Keratinocyte (primary cell): ENCODE data around the gene HDGFL2. TPM values are rescaled to one million over a fixed set of nuclear protein-coding genes. Genes with fewer than 3 reads are reported as not detected.

Source experiments
- DNase-seq: peaks from one replicate; pipeline ENCODE4 v3.0.0-alpha.2; 2011; ENCODE audit warnings: low read depth, missing footprints, low spot score
- FAIRE-seq: peaks from 2 replicates; lab custom pipeline; 2011; peaks lifted over from hg19 to GRCh38; lab: Jason Lieb, UNC
- H2AFZ ChIP-seq: 2 replicates; pipeline ENCODE4 v1.6.0; 2012; ENCODE audit warnings: low read length, control low read depth, inconsistent platforms; ENCODE audit not compliant: control insufficient read depth
- H3K27ac ChIP-seq: 2 replicates; pipeline ENCODE4 v1.5.1; 2011; ENCODE audit warnings: low read length; ENCODE audit not compliant: control insufficient read depth, insufficient read depth
- H3K27me3 ChIP-seq: 3 replicates; pipeline ENCODE4 v1.6.0; 2011; ENCODE audit warnings: low read length; ENCODE audit not compliant: control insufficient read depth, insufficient read depth; ENCODE audit errors: extremely low read depth
- H3K36me3 ChIP-seq, 2 experiments: 2 replicates in 1 of 2; 3 replicates in 1 of 2; pipeline ENCODE4 v1.5.1; 2011; ENCODE audit warnings: low read length in 2 of 2, mild to moderate bottlenecking in 1 of 2; ENCODE audit not compliant: control insufficient read depth in 2 of 2, insufficient read depth in 2 of 2; ENCODE audit errors: extremely low read depth in 1 of 2
- H3K4me1 ChIP-seq: 3 replicates; pipeline ENCODE4 v1.5.1; 2011; ENCODE audit warnings: low read length; ENCODE audit not compliant: control insufficient read depth, insufficient read depth; ENCODE audit errors: extremely low read depth
- H3K4me2 ChIP-seq: 3 replicates; pipeline ENCODE4 v1.6.0; 2011; ENCODE audit warnings: low read depth, low read length; ENCODE audit not compliant: control insufficient read depth, insufficient read depth; ENCODE audit errors: extremely low read depth
- H3K4me3 ChIP-seq, 3 experiments: fragments of 200-600 bp in 1 of 3; sonication (generic) in 1 of 3; 2 replicates in 2 of 3; 3 replicates in 1 of 3; pipeline ENCODE4 v1.5.1; 2011 to 2016; ENCODE audit warnings: low read length in 3 of 3, mild to moderate bottlenecking in 3 of 3, control low read depth in 2 of 3, inconsistent platforms in 1 of 3, low read depth in 1 of 3, mixed read lengths in 1 of 3, mixed run types in 1 of 3, moderate library complexity in 1 of 3; ENCODE audit not compliant: control insufficient read depth in 2 of 3, insufficient read depth in 2 of 3; ENCODE audit errors: extremely low read depth in 1 of 3
- H3K79me2 ChIP-seq: 2 replicates; pipeline ENCODE4 v1.6.0; 2012; ENCODE audit warnings: low read length; ENCODE audit not compliant: control insufficient read depth, insufficient read depth
- H3K9ac ChIP-seq: 3 replicates; pipeline ENCODE4 v1.6.0; 2011; ENCODE audit warnings: low read length; ENCODE audit not compliant: control insufficient read depth, insufficient read depth; ENCODE audit errors: extremely low read depth
- H3K9me1 ChIP-seq: 3 replicates; pipeline ENCODE4 v1.6.0; 2011; ENCODE audit warnings: low read length; ENCODE audit not compliant: control insufficient read depth, insufficient read depth; ENCODE audit errors: extremely low read depth
- H3K9me3 ChIP-seq: 2 replicates; pipeline ENCODE4 v1.5.1; 2012; ENCODE audit warnings: low read depth, low read length; ENCODE audit not compliant: control insufficient read depth
- H4K20me1 ChIP-seq: 3 replicates; pipeline ENCODE4 v1.6.0; 2011; ENCODE audit warnings: low read length; ENCODE audit not compliant: control insufficient read depth, insufficient read depth; ENCODE audit errors: extremely low read depth
- EZH2 ChIP-seq: IDR thresholded peaks from one replicate; pipeline ENCODE4 v1.6.1; 2012; ENCODE audit warnings: inconsistent platforms, mild to moderate bottlenecking, low read length, moderate library complexity
- dilution Hi-C: fragments of 300-500 bp; cut with MboI; formaldehyde crosslinking; loops from one replicate; pipeline ENCODE4 v1.7.0; 2020; ENCODE audit warnings: low sequenced_read_pairs; ENCODE audit not compliant: extremely low pct_ligation_motif_present
- polyA plus RNA-seq, 5 experiments: library from polyadenylated mRNA; depleted of rRNA in 3 of 5; stranded (reverse) in 3 of 5; stranded (forward) in 1 of 5; unstranded in 1 of 5; fragments of >200 nt; gene quantifications; 1 replicate in 1 of 5; 2 replicates in 3 of 5; 3 replicates in 1 of 5; pipeline versions ENCODE4 v1.2.1 to v1.2.3, GENCODE V29; 2011 to 2012; ENCODE audit warnings: missing spikeins in 2 of 5, low read depth in 1 of 5, low replicate concordance in 1 of 5
- TF ChIP-seq, protein P1 (sequence below), 3 experiments: IDR thresholded peaks in 1 of 3; conservative IDR thresholded peaks in 1 of 3; optimal IDR thresholded peaks in 1 of 3; 2 replicates in 2 of 3; 3 replicates in 1 of 3; pipeline versions ENCODE3 to v1.5.1; 2011; ENCODE audit warnings: low read length in 3 of 3, mild to moderate bottlenecking in 3 of 3, moderate library complexity in 2 of 3, control low read depth in 1 of 3, inconsistent platforms in 1 of 3; ENCODE audit not compliant: insufficient read depth in 2 of 3; ENCODE audit errors: extremely low read depth in 1 of 3

The HDGFL2 gene
- polyA plus RNA-seq, 1 donor (not counting 4 experiments of a cell fraction or from before 2014, with no cell fraction given): 19.5 TPM

DNA sequence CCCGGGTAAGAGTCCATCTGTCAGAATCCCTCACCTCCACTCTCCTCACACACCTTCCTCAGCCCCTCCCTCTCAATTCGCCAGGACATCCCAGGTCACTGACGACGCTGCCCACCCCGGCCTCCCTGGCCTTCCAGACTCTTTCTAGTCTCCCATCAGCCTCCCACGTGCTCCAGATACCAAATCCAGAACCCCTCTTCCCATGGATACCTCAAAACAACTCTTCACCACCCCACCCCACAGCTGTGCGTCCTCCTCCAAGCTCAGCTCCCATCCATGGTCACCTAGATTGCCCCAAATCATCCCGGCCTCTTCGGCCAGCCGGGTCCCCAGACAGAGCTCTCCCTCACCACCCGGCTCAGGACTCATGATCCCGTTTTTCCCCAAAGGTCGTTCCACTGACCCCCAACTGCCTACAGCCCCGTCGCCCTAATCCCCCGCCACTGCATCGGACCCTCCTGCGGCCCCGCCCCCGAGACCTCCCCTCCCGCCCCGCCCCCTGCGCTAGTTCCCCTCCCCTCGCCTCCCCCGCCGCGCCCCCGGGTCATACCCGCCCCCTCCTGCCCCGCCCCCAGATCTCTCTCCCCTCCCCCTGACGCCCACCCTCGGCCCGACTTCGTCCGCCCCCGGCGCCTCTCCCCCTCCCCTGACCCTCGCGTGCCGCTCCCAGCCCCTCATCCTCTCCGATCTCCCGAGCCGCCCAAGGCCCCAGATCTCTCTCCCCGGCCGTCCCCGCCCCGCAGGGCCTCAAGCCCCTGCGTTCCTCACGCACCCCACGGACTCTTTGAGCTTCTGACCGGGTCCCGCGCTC is 15.0 kb upstream of the HDGFL2 start:
- Histone ChIP-seq H3K4me3 (peak overlapping the region; percentile 46 to 84 (median 78)), H3K27me3 (no peaks in the 10 kb centered on the region), H3K9ac (peak overlapping the region; percentile 88), H2AFZ (peak overlapping the region; percentile 22), H3K4me2 (peak overlapping the region; percentile 88), H4K20me1 (no peaks in the 10 kb centered on the region), H3K79me2 (peaks cover 25% of the 10 kb centered on the region), H3K9me1 (no peaks in the 10 kb centered on the region), H3K9me3 (no peaks in the 10 kb centered on the region), H3K27ac (peak overlapping the region; percentile 85), H3K4me1 (peaks cover 26% of the 10 kb centered on the region), H3K36me3 (peaks cover 11 to 14% of the 10 kb centered on the region in 2 experiments)
- TF ChIP-seq, protein P1, sequence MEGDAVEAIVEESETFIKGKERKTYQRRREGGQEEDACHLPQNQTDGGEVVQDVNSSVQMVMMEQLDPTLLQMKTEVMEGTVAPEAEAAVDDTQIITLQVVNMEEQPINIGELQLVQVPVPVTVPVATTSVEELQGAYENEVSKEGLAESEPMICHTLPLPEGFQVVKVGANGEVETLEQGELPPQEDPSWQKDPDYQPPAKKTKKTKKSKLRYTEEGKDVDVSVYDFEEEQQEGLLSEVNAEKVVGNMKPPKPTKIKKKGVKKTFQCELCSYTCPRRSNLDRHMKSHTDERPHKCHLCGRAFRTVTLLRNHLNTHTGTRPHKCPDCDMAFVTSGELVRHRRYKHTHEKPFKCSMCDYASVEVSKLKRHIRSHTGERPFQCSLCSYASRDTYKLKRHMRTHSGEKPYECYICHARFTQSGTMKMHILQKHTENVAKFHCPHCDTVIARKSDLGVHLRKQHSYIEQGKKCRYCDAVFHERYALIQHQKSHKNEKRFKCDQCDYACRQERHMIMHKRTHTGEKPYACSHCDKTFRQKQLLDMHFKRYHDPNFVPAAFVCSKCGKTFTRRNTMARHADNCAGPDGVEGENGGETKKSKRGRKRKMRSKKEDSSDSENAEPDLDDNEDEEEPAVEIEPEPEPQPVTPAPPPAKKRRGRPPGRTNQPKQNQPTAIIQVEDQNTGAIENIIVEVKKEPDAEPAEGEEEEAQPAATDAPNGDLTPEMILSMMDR (optimal IDR thresholded peaks at IDR 0.05 in 1 of 3, IDR thresholded peaks at IDR 0.05 in 1 of 3, conservative IDR thresholded peaks at IDR 0.05 in 1 of 3; ENCODE audit: extremely low read depth in 1 of 3, insufficient read depth in 2 of 3, low read length in 3 of 3): no peak
- no peak for TF ChIP-seq EZH2
- DNase-seq: no peak
- FAIRE-seq: no peak
- dilution Hi-C loops: no loop called here

DNA sequence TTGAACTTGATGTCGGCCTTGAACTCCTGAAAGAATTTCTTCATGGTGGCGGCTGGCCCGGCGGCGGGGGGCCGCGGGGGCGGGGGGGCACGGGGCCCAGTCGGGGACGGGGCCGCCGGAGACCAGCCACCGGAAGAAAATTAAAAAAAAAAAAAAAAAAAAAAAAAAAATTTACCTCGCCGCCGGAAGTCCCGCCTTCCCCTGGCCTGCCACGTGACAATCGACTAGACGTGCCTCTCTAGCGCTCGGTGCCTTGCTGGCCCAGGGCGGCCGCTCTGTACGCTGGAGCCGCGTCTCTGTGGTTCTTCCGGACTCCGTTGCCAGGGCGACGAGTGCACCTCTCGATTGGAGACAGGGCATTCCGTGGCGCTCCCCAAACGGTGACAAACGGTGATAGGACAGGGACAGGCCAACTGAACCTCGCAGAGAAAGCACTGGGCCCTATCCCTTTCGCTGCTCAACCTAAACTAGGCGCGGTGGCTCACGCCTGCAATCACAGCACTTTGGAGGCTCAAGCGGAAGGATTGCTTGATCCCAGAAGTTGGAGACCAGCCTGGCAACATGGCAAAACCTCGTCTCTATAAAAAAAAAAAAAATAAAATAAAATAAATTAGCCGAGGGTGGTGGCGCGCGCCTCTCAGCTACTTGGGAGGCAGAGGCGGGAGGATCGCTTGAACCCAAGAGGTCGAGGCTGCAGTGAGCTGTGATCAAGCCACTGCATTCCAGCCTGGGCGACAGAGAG is 14.3 kb upstream of the HDGFL2 start, which contains the start of gene UBXN6:
UBXN6 (minus strand) TSS at position 141 of the 742 bp plus-strand sequence; CDS start at position 44, 97 bp downstream.
- Histone ChIP-seq H3K4me2 (peak within 1 kb of the TSS; percentile 88), H3K9me3 (no peaks in the 10 kb centered on the region), H3K9me1 (no peaks in the 10 kb centered on the region), H3K9ac (peak within 1 kb of the TSS; percentile 88), H3K36me3 (peaks cover 3 to 9% of the 10 kb centered on the region in 2 experiments), H3K27me3 (no peaks in the 10 kb centered on the region), H3K4me3 (peak within 1 kb of the TSS; percentile 46 to 84 (median 78)), H3K27ac (peak within 1 kb of the TSS; percentile 85), H3K4me1 (peaks cover 26% of the 10 kb centered on the region), H4K20me1 (no peaks in the 10 kb centered on the region), H2AFZ (peak within 1 kb of the TSS; percentile 91), H3K79me2 (peaks cover 25% of the 10 kb centered on the region)
- TF ChIP-seq, protein P1 (optimal IDR thresholded peaks at IDR 0.05 in 1 of 3, IDR thresholded peaks at IDR 0.05 in 1 of 3, conservative IDR thresholded peaks at IDR 0.05 in 1 of 3; ENCODE audit: extremely low read depth in 1 of 3, insufficient read depth in 2 of 3, low read length in 3 of 3): no peak
- no peak for TF ChIP-seq EZH2
- dilution Hi-C loops: no loop called here
- peak; percentile 87 for FAIRE-seq
- DNase-seq: peak; percentile 77
